PC-3 (cell line): Measurements from ENCODE around the gene ZNF80. TPM values are rescaled to one million over a fixed set of nuclear protein-coding genes. Genes with fewer than 3 reads are reported as not detected.

Experiments used
- ATAC-seq: fragments of 200-7000 bp; cut with Tn5 transposase; 2 replicates; pipeline ENCODE4 v1.9.1; 2020; ENCODE audit warnings: mild to moderate bottlenecking, moderate library complexity
- BruUV-seq: library from RNA; stranded (reverse); fragments of 400-500 nt; replicated peaks from 2 replicates; lab custom pipeline; 2021; lab: Mats Ljungman, UMichigan
- CTCF ChIA-PET: fragments of 300-600 bp; sonication (Branson Sonifier 250); formaldehyde crosslinking; loops from one replicate; lab custom pipeline; 2022; ENCODE audit warnings: antibody characterized with exemption; lab: Charles Lee
- POLR2A ChIA-PET: fragments of 300-600 bp; sonication (Branson Sonifier 250); formaldehyde crosslinking; loops from one replicate; lab custom pipeline; 2022; ENCODE audit warnings: antibody characterized with exemption; ENCODE audit not compliant: unreplicated experiment; lab: Charles Lee
- DNase-seq: peaks from one replicate; pipeline ENCODE4 v3.0.0-alpha.2; 2015
- H2AFZ ChIP-seq: fragments of 300-600 bp; sonication (generic); 2 replicates; pipeline ENCODE4 v1.6.0; 2016; ENCODE audit warnings: antibody characterized with exemption, low read length
- H3F3A ChIP-seq: fragments of 300-600 bp; sonication (generic); one replicate; pipeline ENCODE4 v1.6.0; 2017; ENCODE audit warnings: antibody characterized with exemption, low read length, control low read depth, mild to moderate bottlenecking; ENCODE audit not compliant: unreplicated experiment
- H3K27ac ChIP-seq: fragments of 300-600 bp; sonication (generic); 2 replicates; pipeline ENCODE4 v1.5.1; 2016; ENCODE audit warnings: mild to moderate bottlenecking, low read length
- H3K27me3 ChIP-seq: fragments of 300-600 bp; sonication (generic); 2 replicates; pipeline ENCODE4 v1.6.1; 2016; ENCODE audit warnings: low read length, mixed read lengths
- H3K36me3 ChIP-seq: fragments of 300-600 bp; sonication (generic); 2 replicates; pipeline ENCODE4 v1.6.1; 2016; ENCODE audit warnings: low read depth, mixed run types, low read length, mixed read lengths
- H3K4me1 ChIP-seq: fragments of 300-600 bp; sonication (generic); 2 replicates; pipeline ENCODE4 v1.5.1; 2016; ENCODE audit warnings: low read length; ENCODE audit not compliant: insufficient read depth
- H3K4me2 ChIP-seq: fragments of 300-600 bp; sonication (generic); 2 replicates; pipeline ENCODE4 v1.6.0; 2016; ENCODE audit warnings: low read length
- H3K4me3 ChIP-seq: fragments of 300-600 bp; sonication (generic); 2 replicates; pipeline ENCODE4 v1.5.1; 2016; ENCODE audit warnings: mild to moderate bottlenecking, low read length, mixed read lengths
- H3K79me2 ChIP-seq: fragments of 300-600 bp; sonication (generic); 2 replicates; pipeline ENCODE4 v1.6.1; 2017; ENCODE audit warnings: low read length, mixed read lengths
- H3K9ac ChIP-seq: fragments of 300-600 bp; sonication (generic); 2 replicates; pipeline ENCODE4 v1.6.0; 2016; ENCODE audit warnings: mild to moderate bottlenecking, low read length
- H3K9me2 ChIP-seq: fragments of 300-600 bp; sonication (generic); replicated peaks from 2 replicates; pipeline ENCODE4 v1.6.1; 2016; ENCODE audit warnings: mixed run types, low read length, mixed read lengths
- H3K9me3 ChIP-seq: fragments of 300-600 bp; sonication (generic); 2 replicates; pipeline ENCODE4 v1.6.1; 2016; ENCODE audit warnings: low read length, mixed read lengths
- H4K20me1 ChIP-seq: fragments of 300-600 bp; sonication (generic); 2 replicates; pipeline ENCODE4 v1.6.1; 2016; ENCODE audit warnings: low read length, mixed read lengths
- CTCF ChIP-seq: fragments of 300-600 bp; sonication (generic); conservative IDR thresholded peaks from 2 replicates; pipeline ENCODE4 v1.5.1; 2017; ENCODE audit warnings: antibody characterized with exemption, low read depth, mild to moderate bottlenecking, low read length
- EZH2 ChIP-seq: fragments of 300-600 bp; sonication (generic); IDR thresholded peaks from one replicate; pipeline ENCODE4 v1.6.1; 2017; ENCODE audit warnings: antibody characterized with exemption, mild to moderate bottlenecking, low read length; ENCODE audit not compliant: unreplicated experiment
- EZH2phosphoT487 ChIP-seq: fragments of 300-600 bp; sonication (generic); IDR thresholded peaks from 2 replicates; pipeline ENCODE4 v1.6.1; 2018; ENCODE audit warnings: mild to moderate bottlenecking, antibody characterized with exemption, low read length, borderline replicate concordance
- intact Hi-C: fragments of 100-400 bp; cut with micrococcal nuclease; formaldehyde crosslinking; loops from 2 replicates; pipeline ENCODE4 v1.9.0; 2023
- total RNA-seq: library from RNA; depleted of rRNA; stranded (reverse); fragments of >200 nt; gene quantifications from 2 replicates; pipeline ENCODE4 v1.2.3, GENCODE V29; 2014

The ZNF80 gene
- total RNA-seq, 1 experiment from 2014 or later, result not detected

DNA sequence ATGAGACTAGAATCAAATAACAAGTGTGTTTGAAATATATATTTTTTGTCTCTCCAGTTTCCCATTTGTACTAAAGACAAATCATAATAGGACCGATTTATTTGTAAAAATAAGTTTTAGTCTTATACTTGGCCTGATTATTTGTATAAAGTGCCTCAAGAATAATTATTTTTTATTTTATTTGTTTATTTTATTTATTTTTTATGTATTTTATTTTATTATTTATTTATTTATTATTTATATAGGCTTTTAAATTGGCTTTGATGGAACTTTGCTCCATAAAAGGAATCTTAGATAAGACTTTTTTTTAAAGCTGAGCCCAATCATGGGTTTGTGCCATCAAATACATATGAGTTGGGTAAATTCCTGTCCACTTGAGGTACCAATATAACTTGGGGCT, 22.2 kb upstream of the ZNF80 start:
- ATAC-seq, result no peak
- H3K27ac ChIP-seq, result no peak overlapping the region

DNA sequence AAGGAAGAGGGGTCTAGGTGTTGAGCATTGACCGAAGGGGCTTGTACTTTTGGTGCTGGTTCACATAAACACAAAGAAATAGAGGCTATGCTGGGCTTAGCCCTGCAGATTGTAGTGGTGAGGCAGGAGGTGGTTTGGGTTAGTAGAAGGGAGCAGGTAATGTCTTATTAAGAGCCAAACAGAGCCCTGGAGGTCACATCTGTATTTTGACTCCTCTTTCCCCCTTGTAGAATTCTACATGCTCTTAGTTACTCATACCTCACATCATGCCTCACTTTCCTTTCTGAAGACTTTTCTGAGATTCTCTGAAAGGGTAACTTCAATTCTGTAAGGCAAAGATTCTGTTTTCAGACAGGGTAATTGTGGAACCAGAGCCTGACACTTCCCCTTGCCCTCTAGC, 16.1 kb upstream of the ZNF80 start:
- H3K27me3 ChIP-seq, result no peaks in the 10 kb centered on the region
- H3K4me2 ChIP-seq, result no peak overlapping the region
- ATAC-seq (no peak), DNase-seq (no peak)
- BruUV-seq, result no TSS peak
- no peaks in the 10 kb centered on the region for H3K79me2 ChIP-seq
- no peak for TF ChIP-seq EZH2phosphoT487
- POLR2A ChIA-PET, result no interaction called here
- no peaks in the 10 kb centered on the region for H4K20me1 ChIP-seq
- CTCF ChIA-PET, result no interaction called here
- H3K9me3 ChIP-seq, result no peaks in the 10 kb centered on the region
- no peak overlapping the region for H3K4me3 ChIP-seq
- H3F3A ChIP-seq, result no peaks in the 10 kb centered on the region
- no peak overlapping the region for H3K27ac ChIP-seq
- H3K4me1 ChIP-seq, result no peaks in the 10 kb centered on the region
- intact Hi-C loops, result no loop called here
- no peak overlapping the region for H3K9ac ChIP-seq
- no peak overlapping the region for H2AFZ ChIP-seq
- H3K36me3 ChIP-seq, result no peaks in the 10 kb centered on the region
- H3K9me2 ChIP-seq, result no peaks in the 10 kb centered on the region

More for the DNA sequence above, 22.2 kb upstream of the ZNF80 start:
- H3F3A ChIP-seq, result no peaks in the 10 kb centered on the region
- H3K9ac ChIP-seq, result no peak overlapping the region
- H3K4me1 ChIP-seq, result no peaks in the 10 kb centered on the region
- DNase-seq, result no peak
- H3K27me3 ChIP-seq, result no peaks in the 10 kb centered on the region
- H3K9me2 ChIP-seq, result no peaks in the 10 kb centered on the region
- no peaks in the 10 kb centered on the region for H3K79me2 ChIP-seq
- H3K4me3 ChIP-seq, result no peak overlapping the region
- TF ChIP-seq CTCF, result no peak
- no peak for TF ChIP-seq EZH2
- TF ChIP-seq EZH2phosphoT487, result no peak
- CTCF ChIA-PET, result no interaction called here
- peaks cover 4% of the 10 kb centered on the region; the same call in 1 of the 2 replicates for H3K9me3 ChIP-seq
- H3K4me2 ChIP-seq, result no peak overlapping the region
- H3K36me3 ChIP-seq, result no peaks in the 10 kb centered on the region
- no peak overlapping the region for H2AFZ ChIP-seq
- POLR2A ChIA-PET, result no interaction called here
- H4K20me1 ChIP-seq, result no peaks in the 10 kb centered on the region
- intact Hi-C loops, result no loop called here
- no TSS peak for BruUV-seq

DNA sequence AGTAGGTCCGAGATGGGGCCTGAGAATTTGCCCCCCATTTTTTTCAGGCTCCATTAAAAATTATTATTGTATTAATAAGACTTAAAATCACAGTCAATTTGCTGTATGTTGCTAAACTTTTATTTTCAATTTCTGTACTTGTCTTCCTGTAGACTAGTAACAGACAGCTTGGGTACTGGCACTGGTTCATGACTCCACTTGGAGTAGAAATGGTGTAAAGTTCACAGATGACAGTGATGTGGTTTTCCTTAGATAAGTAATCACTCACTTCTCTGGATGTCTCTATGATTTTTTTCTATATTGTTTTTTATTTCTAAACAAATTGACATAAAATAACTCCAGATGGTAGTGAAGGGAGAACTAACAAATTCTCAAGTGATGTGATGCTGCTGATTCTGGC, 15.6 kb upstream of the ZNF80 start:
- Histone ChIP-seq H3K9me3 (no peaks in the 10 kb centered on the region), H3K9ac (no peak overlapping the region), H3K4me3 (no peak overlapping the region), H3K4me2 (no peak overlapping the region), H3K79me2 (no peaks in the 10 kb centered on the region), H3K27ac (no peak overlapping the region), H4K20me1 (no peaks in the 10 kb centered on the region), H3K27me3 (no peaks in the 10 kb centered on the region), H3F3A (no peaks in the 10 kb centered on the region), H3K36me3 (no peaks in the 10 kb centered on the region), H3K4me1 (no peaks in the 10 kb centered on the region), H3K9me2 (no peaks in the 10 kb centered on the region), H2AFZ (no peak overlapping the region)
- intact Hi-C loops, result no loop called here
- ChIA-PET POLR2A (no interaction called here), CTCF (no interaction called here)
- TF ChIP-seq EZH2phosphoT487 (no peak), EZH2 (no peak), CTCF (no peak)
- BruUV-seq, result no TSS peak
- DNase-seq (no peak), ATAC-seq (no peak)
